ENCODE data around the gene DNAL1.

The DNAL1 gene

GRCh38 chr14:73731111-73731510, 86.3 kb downstream of the DNAL1 start:
- Histone ChIP-seq H3K4me1 (ENCODE audit: control insufficient read depth in 1 of 2, insufficient read depth in 1 of 2, low read depth in 1 of 2, low read length in 1 of 2) (peaks cover 5 to 15% of the 10 kb centered on the region in 2 experiments), H3K27me3 (no peaks in the 10 kb centered on the region), H3K4me3 (ENCODE audit: low read depth in 1 of 2, low read length in 1 of 2) (no peak overlapping the region), H3K9me3 (no peaks in the 10 kb centered on the region), H3K27ac (no peak overlapping the region), H3K36me3 (peaks cover 78% of the 10 kb centered on the region)
- TF ChIP-seq CTCF (IDR thresholded peaks at IDR 0.05), result no peak

GRCh38 chr14:73732006-73732405, 87.2 kb downstream of the DNAL1 start:
- no peak overlapping the region for H3K4me3 ChIP-seq (ENCODE audit: low read depth in 1 of 2, low read length in 1 of 2)
- H3K4me1 ChIP-seq (ENCODE audit: control insufficient read depth in 1 of 2, insufficient read depth in 1 of 2, low read depth in 1 of 2, low read length in 1 of 2), result peaks cover 5 to 11% of the 10 kb centered on the region in 2 experiments
- H3K27ac ChIP-seq, result no peak overlapping the region
- no peaks in the 10 kb centered on the region for H3K27me3 ChIP-seq
- peaks cover 78% of the 10 kb centered on the region for H3K36me3 ChIP-seq
- H3K9me3 ChIP-seq, result no peaks in the 10 kb centered on the region
- TF ChIP-seq CTCF (IDR thresholded peaks at IDR 0.05), result no peak

- Histone ChIP-seq H3K4me3 (ENCODE audit: low read depth in 1 of 2, low read length in 1 of 2) (no peak overlapping the region), H3K4me1 (ENCODE audit: control insufficient read depth in 1 of 2, insufficient read depth in 1 of 2, low read depth in 1 of 2, low read length in 1 of 2) (peaks cover 18 to 20% of the 10 kb centered on the region in 2 experiments), H3K27ac (no peak overlapping the region), H3K36me3 (peaks cover 68% of the 10 kb centered on the region), H3K27me3 (no peaks in the 10 kb centered on the region), H3K9me3 (no peaks in the 10 kb centered on the region)
- TF ChIP-seq CTCF (IDR thresholded peaks at IDR 0.05), result no peak
Measured at GRCh38 chr14:73736842-73737241, 92.1 kb downstream of the DNAL1 start.

- no peak for TF ChIP-seq CTCF (IDR thresholded peaks at IDR 0.05)
- H3K36me3 ChIP-seq, result peaks cover 63% of the 10 kb centered on the region
- H3K27ac ChIP-seq, result no peak overlapping the region
- no peaks in the 10 kb centered on the region for H3K27me3 ChIP-seq
- no peaks in the 10 kb centered on the region for H3K9me3 ChIP-seq
- no peak overlapping the region for H3K4me3 ChIP-seq (ENCODE audit: low read depth in 1 of 2, low read length in 1 of 2)
- H3K4me1 ChIP-seq (ENCODE audit: control insufficient read depth in 1 of 2, insufficient read depth in 1 of 2, low read depth in 1 of 2, low read length in 1 of 2), result peaks cover 36 to 38% of the 10 kb centered on the region in 2 experiments
Measured at GRCh38 chr14:73738518-73739173, 93.9 kb downstream of the DNAL1 start.

- no peak for TF ChIP-seq CTCF (IDR thresholded peaks at IDR 0.05)
- Histone ChIP-seq H3K9me3 (no peaks in the 10 kb centered on the region), H3K36me3 (peaks cover 56% of the 10 kb centered on the region), H3K4me1 (ENCODE audit: control insufficient read depth in 1 of 2, insufficient read depth in 1 of 2, low read depth in 1 of 2, low read length in 1 of 2) (peaks cover 43 to 45% of the 10 kb centered on the region in 2 experiments), H3K4me3 (ENCODE audit: low read depth in 1 of 2, low read length in 1 of 2) (no peak overlapping the region), H3K27me3 (no peaks in the 10 kb centered on the region), H3K27ac (no peak overlapping the region)
Measured at GRCh38 chr14:73739174-73739898, 94.5 kb downstream of the DNAL1 start.
